NCI-H1048 (cell line): ENCODE results near the gene RSF1.
"Not testable (repeated sequence)": the region's sequence is repeated elsewhere in the genome, so short reads cannot be mapped to it uniquely, and the experiment has no call there.

ENCODE experiments used
- DNase-seq: peaks from one replicate; lab custom pipeline; 2025; lab: John Stamatoyannopoulos, UW

RSF1 gene

GRCh38 chr11:77687088-77687487 is 133.4 kb downstream of the RSF1 start:
- DNase-seq, result no peak

GRCh38 chr11:77677138-77677537 is 143.4 kb downstream of the RSF1 start:
- DNase-seq, result no peak

- no peak for DNase-seq
Observed at GRCh38 chr11:77672264-77672663, 148.3 kb downstream of the RSF1 start.

GRCh38 chr11:77669848-77670511 is 150.5 kb downstream of the RSF1 start:
- no peak for DNase-seq

- no peak for DNase-seq
Observed at GRCh38 chr11:77668760-77669159, 151.8 kb downstream of the RSF1 start.

- DNase-seq, result no peak
Observed at GRCh38 chr11:77665240-77665965, 155.1 kb downstream of the RSF1 start.

GRCh38 chr11:77661670-77662069 is 158.9 kb downstream of the RSF1 start:
- no peak for DNase-seq

GRCh38 chr11:77660947-77661346 is 159.6 kb downstream of the RSF1 start:
- DNase-seq, result no peak

GRCh38 chr11:77658213-77659013 is 162.1 kb downstream of the RSF1 start:
- no peak for DNase-seq

- DNase-seq, result no peak
Observed at GRCh38 chr11:77656362-77656761, 164.2 kb downstream of the RSF1 start.

- no peak for DNase-seq
Observed at GRCh38 chr11:77654770-77655434, 165.6 kb downstream of the RSF1 start.

- no peak for DNase-seq
Observed at GRCh38 chr11:77650123-77650522, 170.4 kb downstream of the RSF1 start.

- no peak for DNase-seq
Observed at GRCh38 chr11:77647654-77648305, 172.7 kb downstream of the RSF1 start.

GRCh38 chr11:77644887-77645286 is 175.6 kb downstream of the RSF1 start:
- DNase-seq, result no peak

GRCh38 chr11:77642228-77642627 is 178.3 kb downstream of the RSF1 start:
- no peak for DNase-seq

GRCh38 chr11:77637345-77638165 is 183.0 kb downstream of the RSF1 start, which contains the start of gene CLNS1A:
CLNS1A (minus strand) TSS chr11:77637794; CDS start chr11:77637714, 80 bp downstream.
- DNase-seq, result peak; percentile 76

GRCh38 chr11:77636731-77637344 is 183.7 kb downstream of the RSF1 start:
- DNase-seq, result no peak

GRCh38 chr11:77633926-77634325 is 186.6 kb downstream of the RSF1 start:
- DNase-seq, result not testable (repeated sequence)

GRCh38 chr11:77630157-77630710 is 190.3 kb downstream of the RSF1 start:
- no peak for DNase-seq
